Left lung (tissue), 10 donors: ENCODE results near the gene AGO3. TPM values are rescaled to one million over a fixed set of nuclear protein-coding genes. Genes with fewer than 3 reads are reported as not detected.

ENCODE experiments used
- ATAC-seq: fragments of 200-7000 bp; cut with Tn5 transposase; one replicate; pipeline ENCODE4 v1.9.1; 2020; ENCODE audit warnings: moderate library complexity
- DNase-seq, 4 donors: peaks; one replicate each; pipeline ENCODE4 v3.0.0-alpha.2; 2013 to 2020
- H3K27ac ChIP-seq, 2 donors: fragments of 200-600 bp; sonication (generic) in 1 of 2; one replicate each; pipeline versions ENCODE4 v1.5.0 to v1.8.0; 2020 to 2021
- H3K27me3 ChIP-seq, 2 donors: fragments of 200-600 bp; sonication (generic) in 1 of 2; one replicate each; pipeline versions ENCODE4 v1.5.0 to v1.8.0; 2020 to 2021
- H3K36me3 ChIP-seq, 2 donors: fragments of 200-600 bp; sonication (generic) in 1 of 2; one replicate each; pipeline versions ENCODE4 v1.5.0 to v1.8.0; 2020 to 2021
- H3K4me1 ChIP-seq, 2 donors: fragments of 200-600 bp; one replicate each; pipeline ENCODE4 v1.8.0; 2021
- H3K4me3 ChIP-seq, 2 donors: fragments of 200-600 bp; sonication (generic) in 1 of 2; one replicate each; pipeline versions ENCODE4 v1.5.0 to v1.8.0; 2020 to 2021; ENCODE audit warnings: mild to moderate bottlenecking in 1 of 2
- H3K9me3 ChIP-seq, 2 donors: fragments of 200-600 bp; sonication (generic) in 1 of 2; one replicate each; pipeline versions ENCODE4 v1.5.0 to v1.8.0; 2020 to 2021
- intact Hi-C, 2 donors: fragments of 100-400 bp; cut with DNase I; formaldehyde crosslinking; loops; one replicate each; pipeline versions ENCODE4 v1.11.2 to v1.14.2; 2022
- polyA plus RNA-seq, 6 donors: library from polyadenylated mRNA; unstranded; fragments of 120-200 nt; gene quantifications; one replicate each; pipeline ENCODE4 v1.2.1, GENCODE V29; 2013; ENCODE audit not compliant: insufficient read length in 6 of 6
- total RNA-seq, 2 donors: library from RNA; stranded (reverse); fragmentation: NEBNext Ultra II Directional; extraction: Animal tissue kit (Norgen Biotek cat#: 25700); gene quantifications; one replicate each; pipeline ENCODE4 v1.2.1, GENCODE V29; 2021
- TF ChIP-seq, protein P1 (sequence below), 2 donors: fragments of 200-600 bp; sonication (generic) in 1 of 2; IDR thresholded peaks; one replicate each; pipeline versions ENCODE4 v1.5.0 to v1.8.0; 2021; ENCODE audit warnings: antibody characterized with exemption in 2 of 2
- donor health status: DM: no; HTN: yes; CAD: no.
- donor health status: DM: no; HTN: no; CAD: no.

Gene AGO3
- total and polyA plus RNA-seq, 8 donors: 18.7 to 30.1 (median 21.9) TPM

DNA sequence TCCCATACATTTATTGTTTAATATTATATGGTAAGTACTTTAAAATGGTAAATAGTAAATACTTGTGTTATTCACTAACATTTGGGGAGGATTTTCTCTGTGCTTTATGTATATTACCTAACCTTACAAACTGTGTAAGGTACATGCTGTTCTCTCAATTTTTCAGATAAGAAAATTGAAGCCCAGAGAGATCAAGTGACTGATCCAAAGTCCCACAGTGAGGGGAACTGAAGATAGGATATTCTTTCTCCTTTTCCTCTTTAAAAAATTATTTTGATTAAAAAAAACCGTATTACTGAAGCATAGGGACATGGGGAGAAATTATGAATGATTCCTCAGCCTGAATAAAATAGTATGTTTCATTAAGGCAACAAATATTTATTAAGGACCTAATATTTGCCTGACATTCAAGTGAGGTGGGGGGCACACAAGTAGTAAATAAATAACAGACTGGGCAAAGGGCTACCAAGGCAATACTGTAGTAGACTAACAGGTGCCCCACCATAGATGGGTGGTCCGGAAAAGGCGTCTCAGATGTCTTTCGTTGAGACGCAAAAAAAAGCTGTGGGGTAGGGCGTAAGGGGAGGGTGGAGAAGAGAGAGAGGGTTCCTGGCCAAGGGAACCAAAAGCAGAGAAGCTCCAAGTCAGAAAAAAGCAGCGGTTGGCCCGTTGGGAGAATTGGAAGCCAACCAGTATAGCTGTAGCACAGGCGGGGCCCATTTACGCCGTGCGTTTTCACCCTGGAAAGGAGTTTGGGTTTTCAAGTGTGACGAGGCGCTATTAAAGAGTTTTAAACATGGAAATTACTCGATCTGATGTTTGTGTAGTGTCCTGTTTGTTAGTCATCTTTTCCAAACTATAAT lies 944 bp upstream of the AGO3 start:
- intact Hi-C loops: no loop called here
- DNase-seq (peak in 2 of 4 donors; percentile 49 to 59), ATAC-seq (peak; percentile 45)
- TF ChIP-seq, protein P1, sequence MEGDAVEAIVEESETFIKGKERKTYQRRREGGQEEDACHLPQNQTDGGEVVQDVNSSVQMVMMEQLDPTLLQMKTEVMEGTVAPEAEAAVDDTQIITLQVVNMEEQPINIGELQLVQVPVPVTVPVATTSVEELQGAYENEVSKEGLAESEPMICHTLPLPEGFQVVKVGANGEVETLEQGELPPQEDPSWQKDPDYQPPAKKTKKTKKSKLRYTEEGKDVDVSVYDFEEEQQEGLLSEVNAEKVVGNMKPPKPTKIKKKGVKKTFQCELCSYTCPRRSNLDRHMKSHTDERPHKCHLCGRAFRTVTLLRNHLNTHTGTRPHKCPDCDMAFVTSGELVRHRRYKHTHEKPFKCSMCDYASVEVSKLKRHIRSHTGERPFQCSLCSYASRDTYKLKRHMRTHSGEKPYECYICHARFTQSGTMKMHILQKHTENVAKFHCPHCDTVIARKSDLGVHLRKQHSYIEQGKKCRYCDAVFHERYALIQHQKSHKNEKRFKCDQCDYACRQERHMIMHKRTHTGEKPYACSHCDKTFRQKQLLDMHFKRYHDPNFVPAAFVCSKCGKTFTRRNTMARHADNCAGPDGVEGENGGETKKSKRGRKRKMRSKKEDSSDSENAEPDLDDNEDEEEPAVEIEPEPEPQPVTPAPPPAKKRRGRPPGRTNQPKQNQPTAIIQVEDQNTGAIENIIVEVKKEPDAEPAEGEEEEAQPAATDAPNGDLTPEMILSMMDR (IDR thresholded peaks at IDR 0.05): no peak
- Histone ChIP-seq H3K4me3 (peak overlapping the region; percentile 80 to 82), H3K4me1 (peaks cover 4 to 38% of the 10 kb centered on the region in 2 donors), H3K27ac (peak overlapping the region; percentile 97 to 99), H3K36me3 (no peaks in the 10 kb centered on the region), H3K9me3 (no peaks in the 10 kb centered on the region), H3K27me3 (no peaks in the 10 kb centered on the region)

DNA sequence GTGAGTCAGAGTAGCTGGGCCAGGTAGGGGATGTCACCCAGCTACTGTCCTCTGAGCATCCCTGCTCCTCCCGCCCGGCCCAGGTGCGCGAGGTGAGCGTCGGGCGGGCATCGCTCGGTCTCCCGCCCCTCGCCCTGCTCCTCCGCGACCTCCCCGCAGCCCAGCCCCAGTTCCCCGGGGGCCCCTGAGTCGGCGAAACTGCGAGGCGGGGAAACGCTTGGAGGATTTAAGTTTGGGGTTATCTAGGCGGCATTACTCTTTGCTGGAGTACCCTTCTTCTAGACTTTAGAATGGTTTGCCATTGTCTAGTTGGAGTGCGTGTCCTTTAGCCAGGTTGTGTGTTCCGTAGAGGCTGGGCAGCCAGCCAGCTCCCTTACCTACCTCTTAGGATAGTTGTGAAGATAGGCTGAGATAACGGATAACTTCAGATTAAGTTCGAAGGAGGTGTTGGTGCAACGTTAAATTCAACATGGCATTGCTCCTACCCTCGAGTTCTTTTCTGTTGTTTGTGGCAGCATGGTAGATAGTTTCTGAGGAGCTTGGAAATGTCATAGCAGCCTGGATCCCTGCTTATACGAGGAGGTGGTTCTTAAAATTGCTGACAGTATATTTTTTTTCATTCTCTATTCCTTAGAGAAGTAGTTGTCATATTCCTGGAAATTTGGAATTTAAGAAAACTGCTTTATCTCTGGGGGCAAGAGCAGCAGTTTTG lies 697 bp downstream of the AGO3 start:
- no peaks in the 10 kb centered on the region for H3K9me3 ChIP-seq
- TF ChIP-seq, protein P1 (IDR thresholded peaks at IDR 0.05): no peak
- peak overlapping the region; percentile 97 to 99 for H3K27ac ChIP-seq
- DNase-seq (peak in 2 of 4 donors; percentile 28 to 41), ATAC-seq (peak; percentile 35)
- intact Hi-C loops: no loop called here
- H3K4me3 ChIP-seq: peak overlapping the region; percentile 80 to 82
- H3K36me3 ChIP-seq: no peaks in the 10 kb centered on the region
- no peaks in the 10 kb centered on the region for H3K27me3 ChIP-seq
- H3K4me1 ChIP-seq: peaks cover 4 to 54% of the 10 kb centered on the region in 2 donors

DNA sequence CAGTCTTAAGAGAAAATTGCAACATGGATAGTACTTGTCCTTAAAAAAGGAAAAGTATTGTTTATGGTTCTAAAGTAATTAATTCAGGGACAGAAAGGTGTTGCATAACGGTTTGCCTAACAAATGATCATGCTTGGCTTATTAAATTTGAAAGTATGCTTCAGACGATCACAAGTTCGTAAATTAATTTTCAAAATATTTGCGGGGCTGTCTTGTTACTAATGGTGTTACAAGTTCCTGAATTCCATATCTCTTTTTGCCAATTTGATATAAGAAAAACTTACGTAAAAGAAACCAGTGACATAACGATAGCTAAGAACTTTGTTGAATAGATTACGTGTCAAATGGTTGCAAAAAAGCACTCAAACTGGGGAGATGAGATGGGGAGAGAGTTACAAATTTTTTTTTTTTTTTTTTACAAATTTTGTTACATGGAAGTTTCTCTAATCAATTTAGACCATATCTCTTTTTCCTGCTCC lies 1.3 kb downstream of the AGO3 start:
- Histone ChIP-seq H3K27ac (peak overlapping the region; percentile 97 to 99), H3K36me3 (no peaks in the 10 kb centered on the region), H3K4me1 (peaks cover 4 to 60% of the 10 kb centered on the region in 2 donors), H3K9me3 (no peaks in the 10 kb centered on the region), H3K4me3 (peak overlapping the region; percentile 80 to 82), H3K27me3 (no peaks in the 10 kb centered on the region)
- intact Hi-C loops: no loop called here
- TF ChIP-seq, protein P1 (IDR thresholded peaks at IDR 0.05): no peak
- ATAC-seq (no peak), DNase-seq (no peak)

DNA sequence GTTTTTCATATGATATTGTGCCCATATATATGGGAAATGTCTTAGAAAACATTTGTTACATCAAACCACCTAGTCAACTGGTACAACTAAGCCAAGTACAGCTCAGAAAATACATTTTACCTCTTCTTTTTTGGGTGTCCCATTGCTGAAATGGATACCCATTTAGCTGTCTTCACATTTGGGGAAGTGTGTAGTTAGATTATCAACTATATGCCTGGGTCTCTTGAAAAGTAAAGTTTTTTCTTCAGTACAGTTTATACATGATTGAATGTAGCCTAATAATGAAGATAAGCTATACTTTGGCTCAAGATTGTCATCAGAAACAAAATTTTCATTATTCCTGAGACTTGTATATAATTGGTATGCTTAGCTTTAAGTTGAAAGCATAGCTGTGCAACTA lies 2.0 kb downstream of the AGO3 start:
- Histone ChIP-seq H3K36me3 (no peaks in the 10 kb centered on the region), H3K27ac (no peak overlapping the region), H3K9me3 (no peaks in the 10 kb centered on the region), H3K4me3 (no peak overlapping the region), H3K27me3 (no peaks in the 10 kb centered on the region), H3K4me1 (peaks cover 4 to 65% of the 10 kb centered on the region in 2 donors)
- ATAC-seq (no peak), DNase-seq (no peak)
- TF ChIP-seq, protein P1 (IDR thresholded peaks at IDR 0.05): no peak
- intact Hi-C loops: no loop called here
